Smooth muscle cell of the coronary artery (primary cell): ENCODE data around the gene OVOL2. TPM values are rescaled to one million over a fixed set of nuclear protein-coding genes. Genes with fewer than 3 reads are reported as not detected.

Experiments used
- total RNA-seq: library from RNA; depleted of rRNA; stranded (reverse); fragments of >200 nt; gene quantifications from 2 replicates; pipeline ENCODE4 v1.2.3, GENCODE V29; 2014; ENCODE audit warnings: low replicate concordance

OVOL2 gene
- not detected in 2 replicates for total RNA-seq

DNA sequence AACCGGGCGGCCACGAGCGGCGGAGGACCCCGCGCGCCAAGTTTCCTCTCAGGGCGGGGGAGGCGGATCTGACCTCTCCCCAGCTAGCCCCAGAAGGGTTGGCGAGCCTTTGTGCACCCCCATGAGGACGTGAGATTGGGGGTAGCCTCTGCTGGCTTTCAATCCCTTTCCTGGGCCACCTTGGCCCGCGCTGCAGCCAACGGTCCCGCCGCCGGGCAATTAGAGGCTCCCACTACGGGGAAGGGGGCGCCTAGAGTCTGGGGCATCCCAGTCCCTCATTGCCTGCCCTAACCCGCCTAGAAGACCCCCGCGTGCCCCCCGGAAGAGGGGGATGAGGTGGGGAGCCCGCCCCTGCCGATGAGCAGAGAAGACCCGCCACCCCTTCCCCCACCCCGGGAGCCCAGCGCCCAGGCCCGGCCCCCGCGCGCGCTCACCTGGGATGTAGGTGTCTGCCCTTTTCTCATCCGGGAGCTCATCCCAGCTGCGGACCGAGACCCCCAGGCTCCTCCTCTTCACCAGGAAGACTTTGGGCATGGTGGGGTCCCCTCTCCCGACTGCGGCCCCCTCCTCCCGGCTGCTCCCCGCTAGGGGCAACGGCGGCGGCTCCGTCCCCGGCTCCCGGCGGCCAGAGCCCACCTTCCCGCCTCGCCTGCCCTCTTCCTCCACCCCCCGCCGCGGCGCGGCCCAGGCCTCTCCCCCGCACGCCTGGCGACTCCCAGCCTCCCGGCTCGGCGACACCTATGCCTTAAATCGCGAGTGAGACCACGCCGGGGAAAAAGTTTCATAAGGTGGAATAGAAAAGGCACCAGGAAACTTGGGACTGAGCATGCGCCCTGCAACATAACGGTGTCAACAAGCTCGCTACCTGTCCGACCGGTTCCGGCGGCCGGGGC, at the start of gene OVOL2:
TSS of gene OVOL2 (minus strand) at position 816 of the 893 bp plus-strand sequence. CDS start at position 534, 282 bp downstream.

Other genes with a start within 250 kb of the OVOL2 start
- 59.0 and 64.6 TPM in 2 replicates for gene SNX5, start 89.1 kb downstream of the OVOL2 start, total RNA-seq
- gene MGME1, start 88.9 kb downstream of the OVOL2 start, total RNA-seq, result 2.8 and 6.5 TPM in 2 replicates
- 12.8 and 24.7 TPM in 2 replicates for gene KAT14, start 79.9 kb upstream of the OVOL2 start, total RNA-seq
- 7.4 and 8.0 TPM in 2 replicates for gene PET117, start 79.9 kb upstream of the OVOL2 start, total RNA-seq
- 21.8 and 23.2 TPM in 2 replicates for gene ZNF133, start 230.6 kb upstream of the OVOL2 start, total RNA-seq